ENCODE data around the gene IMPDH1.

- TF ChIP-seq NR3C1 (IDR thresholded peaks at IDR 0.05) (no peak), PBX3 (IDR thresholded peaks at IDR 0.05) (no peak), CTCF (IDR thresholded peaks at IDR 0.05) (no peak), FOXS1 (CRISPR knock-in tag; IDR thresholded peaks at IDR 0.05) (no peak), BHLHE40 (IDR thresholded peaks at IDR 0.05; ENCODE audit: low read depth, low read length) (no peak), EP300 (IDR thresholded peaks at IDR 0.05) (no peak), POLR2A (IDR thresholded peaks at IDR 0.05; ENCODE audit: low read length) (no peak), ZFP36 (IDR thresholded peaks at IDR 0.05; ENCODE audit: borderline replicate concordance, partially characterized antibody) (no peak), MAX (IDR thresholded peaks at IDR 0.05) (no peak)
Observed at GRCh38 chr7:128374041-128374440, 35.7 kb downstream of the IMPDH1 start.
